Body of pancreas (tissue), 4 donors: Measurements from ENCODE around the gene GALM. TPM values are rescaled to one million over a fixed set of nuclear protein-coding genes. Genes with fewer than 3 reads are reported as not detected.
A peak's percentile ranks its signal among the peaks of the same experiment; 100 is the strongest.
"Not testable (repeated sequence)": the region's sequence is repeated elsewhere in the genome, so short reads cannot be mapped to it uniquely, and the experiment has no call there.

ENCODE experiments used
- ATAC-seq: fragments of 150-250 bp; one replicate; pipeline ENCODE4 v1.9.1; 2016
- DNase-seq, 4 donors: peaks; one replicate each; pipeline ENCODE4 v3.0.0-alpha.2; 2019
- H3K27ac ChIP-seq, 4 donors: fragments of 200-600 bp; sonication (generic); 1 replicate in 3 of 4; 2 replicates in 1 of 4; pipeline versions ENCODE4 v1.5.1 to v1.6.1; 2016 to 2019; ENCODE audit warnings: mild to moderate bottlenecking in 1 of 4, mixed read lengths in 1 of 4, moderate library complexity in 1 of 4
- H3K27me3 ChIP-seq, 2 donors: fragments of 200-600 bp; sonication (generic); one replicate each; pipeline ENCODE4 v1.6.0; 2016; ENCODE audit warnings: mild to moderate bottlenecking in 1 of 2
- H3K36me3 ChIP-seq, 2 donors: fragments of 200-600 bp; sonication (generic); replicated peaks in 1 of 2; 2 replicates each; pipeline ENCODE4 v1.5.1; 2016; ENCODE audit warnings: low read depth in 2 of 2; ENCODE audit not compliant: insufficient read depth in 1 of 2
- H3K4me1 ChIP-seq: fragments of 200-600 bp; sonication (generic); one replicate; pipeline ENCODE4 v1.6.0; 2016
- H3K4me3 ChIP-seq, 2 donors: fragments of 200-600 bp; sonication (generic); 1 replicate in 1 of 2; 2 replicates in 1 of 2; pipeline ENCODE4 v1.5.1; 2016 to 2019
- H3K9me3 ChIP-seq, 3 donors: fragments of 200-600 bp; sonication (generic); 1 replicate in 2 of 3; 2 replicates in 1 of 3; pipeline ENCODE4 v1.5.1; 2016
- POLR2A ChIP-seq, 3 donors: fragments of 450-650 bp; IDR thresholded peaks; one replicate each; pipeline ENCODE4 v1.6.1; 2016; ENCODE audit warnings: antibody characterized with exemption in 3 of 3, mild to moderate bottlenecking in 2 of 3
- WGBS, 2 donors: methylation state at CpG; one replicate each; pipeline ENCODE4 v1.1.5; 2017; 5-methylcytosine and 5-hydroxymethylcytosine counted together
- intact Hi-C: fragments of 100-400 bp; cut with DNase I; formaldehyde crosslinking; loops from one replicate; pipeline ENCODE4 v1.15.1; 2023
- total RNA-seq, 2 donors: library from RNA; depleted of rRNA; stranded (reverse); fragments of >200 nt; gene quantifications; one replicate each; pipeline ENCODE4 v1.1.0, GENCODE V29; 2016
- TF ChIP-seq, protein P1 (sequence below), 7 experiments: fragments of 450-650 bp in 4 of 7; fragments of 200-600 bp in 3 of 7; sonication (generic) in 3 of 7; IDR thresholded peaks; one replicate each; pipeline ENCODE4 v1.5.1; 2016 to 2019; ENCODE audit warnings: antibody characterized with exemption in 7 of 7

The GALM gene
- total RNA-seq, 2 donors from 2014 or later, result 7.5 to 20.4 TPM

GRCh38 chr2:38700881-38701458, 35.1 kb downstream of the GALM start:
- ATAC-seq, result no peak
- intact Hi-C loops, result no loop called here

GRCh38 chr2:38701542-38701941, 35.6 kb downstream of the GALM start:
- whole genome bisulfite sequencing, 2 donors, result 85 to 92% methylated on average over 4 of the region's 4 CpGs
- TF ChIP-seq POLR2A (IDR thresholded peaks at IDR 0.05), result no peak
- TF ChIP-seq, protein P1, sequence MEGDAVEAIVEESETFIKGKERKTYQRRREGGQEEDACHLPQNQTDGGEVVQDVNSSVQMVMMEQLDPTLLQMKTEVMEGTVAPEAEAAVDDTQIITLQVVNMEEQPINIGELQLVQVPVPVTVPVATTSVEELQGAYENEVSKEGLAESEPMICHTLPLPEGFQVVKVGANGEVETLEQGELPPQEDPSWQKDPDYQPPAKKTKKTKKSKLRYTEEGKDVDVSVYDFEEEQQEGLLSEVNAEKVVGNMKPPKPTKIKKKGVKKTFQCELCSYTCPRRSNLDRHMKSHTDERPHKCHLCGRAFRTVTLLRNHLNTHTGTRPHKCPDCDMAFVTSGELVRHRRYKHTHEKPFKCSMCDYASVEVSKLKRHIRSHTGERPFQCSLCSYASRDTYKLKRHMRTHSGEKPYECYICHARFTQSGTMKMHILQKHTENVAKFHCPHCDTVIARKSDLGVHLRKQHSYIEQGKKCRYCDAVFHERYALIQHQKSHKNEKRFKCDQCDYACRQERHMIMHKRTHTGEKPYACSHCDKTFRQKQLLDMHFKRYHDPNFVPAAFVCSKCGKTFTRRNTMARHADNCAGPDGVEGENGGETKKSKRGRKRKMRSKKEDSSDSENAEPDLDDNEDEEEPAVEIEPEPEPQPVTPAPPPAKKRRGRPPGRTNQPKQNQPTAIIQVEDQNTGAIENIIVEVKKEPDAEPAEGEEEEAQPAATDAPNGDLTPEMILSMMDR (IDR thresholded peaks at IDR 0.05), result no peak
- no peak overlapping the region for H3K27ac ChIP-seq
- DNase-seq (no peak), ATAC-seq (no peak)
- H3K9me3 ChIP-seq, result no peaks in the 10 kb centered on the region
- no peak overlapping the region for H3K4me3 ChIP-seq
- no peaks in the 10 kb centered on the region for H3K27me3 ChIP-seq
- H3K36me3 ChIP-seq, result no peaks in the 10 kb centered on the region
- peaks cover 42% of the 10 kb centered on the region for H3K4me1 ChIP-seq
- intact Hi-C loops, result no loop called here

More at GRCh38 chr2:38700881-38701458, 35.1 kb downstream of the GALM start:
- no peaks in the 10 kb centered on the region for H3K36me3 ChIP-seq
- H3K4me1 ChIP-seq, result peaks cover 44% of the 10 kb centered on the region
- no peak overlapping the region for H3K4me3 ChIP-seq
- H3K27me3 ChIP-seq, result no peaks in the 10 kb centered on the region
- DNase-seq, result no peak
- H3K9me3 ChIP-seq, result no peaks in the 10 kb centered on the region
- TF ChIP-seq, protein P1 (IDR thresholded peaks at IDR 0.05), result no peak
- no peak for TF ChIP-seq POLR2A (IDR thresholded peaks at IDR 0.05)
- peak overlapping the region in 1 of 4 donors; percentile 19 for H3K27ac ChIP-seq

- Histone ChIP-seq H3K27me3 (no peaks in the 10 kb centered on the region), H3K36me3 (no peaks in the 10 kb centered on the region), H3K27ac (no peak overlapping the region), H3K9me3 (no peaks in the 10 kb centered on the region), H3K4me1 (peaks cover 33% of the 10 kb centered on the region), H3K4me3 (no peak overlapping the region)
- intact Hi-C loops, result no loop called here
- no peak for TF ChIP-seq POLR2A (IDR thresholded peaks at IDR 0.05)
- TF ChIP-seq, protein P1 (IDR thresholded peaks at IDR 0.05), result no peak
- no peak for ATAC-seq
- DNase-seq, result no peak
- WGBS, 2 donors, result 80 to 88% methylated on average over 1 of the region's 1 CpG
Measured at GRCh38 chr2:38702413-38702812, 36.5 kb downstream of the GALM start.

DNA sequence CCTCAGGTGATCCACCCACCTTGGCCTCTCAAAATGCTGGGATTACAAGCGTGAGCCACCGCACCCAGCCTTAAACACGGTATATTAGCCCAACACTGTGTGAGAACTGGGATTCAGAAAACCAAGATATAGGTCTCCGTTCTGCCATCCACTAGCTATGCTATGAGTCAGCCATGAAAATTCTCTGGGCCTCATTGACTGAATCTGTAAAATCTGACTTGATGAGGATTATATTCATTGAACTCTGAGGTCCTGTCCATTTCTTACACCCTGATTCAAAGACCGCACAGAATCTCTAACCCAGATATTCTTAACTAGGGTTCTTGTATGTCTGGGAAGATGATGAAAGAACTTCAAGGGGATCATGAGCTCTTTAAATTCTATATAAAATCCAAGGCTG, 37.4 kb downstream of the GALM start:
- H3K27ac ChIP-seq, H3K36me3 ChIP-seq, H3K27me3 ChIP-seq, ATAC-seq, intact Hi-C loops, DNase-seq, H3K9me3 ChIP-seq, H3K4me3 ChIP-seq: not testable (repeated sequence)
- WGBS, 2 donors, result 97 to 99% methylated on average over 5 of the region's 5 CpGs
- H3K4me1 ChIP-seq, result peaks cover 26% of the 10 kb centered on the region

DNA sequence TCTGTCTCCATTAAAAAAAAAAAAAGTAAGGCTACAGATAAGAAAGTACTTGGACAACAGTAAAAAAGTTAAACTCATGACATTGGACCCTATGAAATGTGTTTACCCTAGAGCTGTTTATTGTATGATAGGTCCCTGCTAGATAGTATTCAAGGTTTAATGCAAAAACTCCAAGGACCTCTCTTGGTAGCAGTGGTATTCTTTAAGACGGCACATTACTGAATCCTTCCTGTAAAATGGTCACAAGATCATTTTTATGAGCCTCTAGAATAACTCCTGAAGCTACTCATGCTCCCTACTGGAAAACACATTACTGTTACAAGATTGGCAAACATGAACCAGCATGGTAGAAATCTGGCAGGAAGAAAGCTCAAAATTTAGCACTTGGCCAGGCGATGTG, 38.8 kb downstream of the GALM start:
- DNase-seq (no peak), ATAC-seq (peak; percentile 57)
- 45 to 51% methylated on average over 2 of the region's 2 CpGs for WGBS, 2 donors
- H3K9me3 ChIP-seq, result no peaks in the 10 kb centered on the region
- intact Hi-C loops, result no loop called here
- TF ChIP-seq POLR2A (IDR thresholded peaks at IDR 0.05), result no peak
- TF ChIP-seq, protein P1 (IDR thresholded peaks at IDR 0.05), result no peak
- peaks cover 20% of the 10 kb centered on the region for H3K4me1 ChIP-seq
- no peaks in the 10 kb centered on the region for H3K36me3 ChIP-seq
- no peak overlapping the region for H3K4me3 ChIP-seq
- peak overlapping the region in 1 of 4 donors; percentile 0 for H3K27ac ChIP-seq
- no peaks in the 10 kb centered on the region for H3K27me3 ChIP-seq
